ENCODE results near the gene AGMO. TPM values are rescaled to one million over a fixed set of nuclear protein-coding genes. Genes with fewer than 3 reads are reported as not detected.

AGMO gene
- total and polyA plus RNA-seq, 12 donors: 0.05 to 0.34 (median 0.15) TPM; not detected in 7

- Histone ChIP-seq H3K4me1 (replicated peaks in 1 of 2) (no peaks in the 10 kb centered on the region), H3K27me3 (no peaks in the 10 kb centered on the region), H3K36me3 (replicated peaks in 1 of 2) (no peaks in the 10 kb centered on the region), H3K27ac (no peak overlapping the region), H3K4me3 (no peak overlapping the region), H3K9me3 (replicated peaks in 1 of 3) (no peaks in the 10 kb centered on the region)
- 31 to 53% (median 44%) methylated on average over 3 of the region's 3 CpGs for WGBS, 4 donors
- intact Hi-C loops (cut with DNase I): no loop called here
- TF ChIP-seq CTCF (IDR thresholded peaks at IDR 0.05) (no peak), POLR2A (IDR thresholded peaks at IDR 0.05) (no peak)
- no peak for DNase-seq
These were observed 100.2 kb downstream of the AGMO start for GRCh38 chr7:15461576-15461975.

- TF ChIP-seq POLR2A (IDR thresholded peaks at IDR 0.05) (no peak), CTCF (IDR thresholded peaks at IDR 0.05) (no peak)
- H3K27me3 ChIP-seq: no peaks in the 10 kb centered on the region
- H3K4me3 ChIP-seq: no peak overlapping the region
- no peaks in the 10 kb centered on the region for H3K4me1 ChIP-seq (replicated peaks in 1 of 2)
- no peak for DNase-seq
- H3K36me3 ChIP-seq (replicated peaks in 1 of 2): no peaks in the 10 kb centered on the region
- no peaks in the 10 kb centered on the region for H3K9me3 ChIP-seq (replicated peaks in 1 of 3)
- WGBS, 4 donors: 49 to 62% (median 53%) methylated on average over 6 of the region's 6 CpGs
- intact Hi-C loops (cut with DNase I): no loop called here
- no peak overlapping the region for H3K27ac ChIP-seq
These were observed 102.7 kb downstream of the AGMO start for GRCh38 chr7:15459018-15459615.

- H3K27ac ChIP-seq: no peak overlapping the region
- WGBS, 4 donors: 66 to 75% (median 73%) methylated on average over 3 of the region's 3 CpGs
- no peaks in the 10 kb centered on the region for H3K36me3 ChIP-seq (replicated peaks in 1 of 2)
- TF ChIP-seq CTCF (IDR thresholded peaks at IDR 0.05) (no peak), POLR2A (IDR thresholded peaks at IDR 0.05) (no peak)
- H3K9me3 ChIP-seq (replicated peaks in 1 of 3): no peaks in the 10 kb centered on the region
- no peak overlapping the region for H3K4me3 ChIP-seq
- no peak for DNase-seq
- intact Hi-C loops (cut with DNase I): no loop called here
- H3K27me3 ChIP-seq: no peaks in the 10 kb centered on the region
- H3K4me1 ChIP-seq (replicated peaks in 1 of 2): no peaks in the 10 kb centered on the region
These were observed 103.5 kb downstream of the AGMO start for GRCh38 chr7:15457990-15458955.

GRCh38 chr7:15452670-15453069 is 109.1 kb downstream of the AGMO start:
- TF ChIP-seq CTCF (IDR thresholded peaks at IDR 0.05): no peak
- TF ChIP-seq POLR2A (IDR thresholded peaks at IDR 0.05): no peak
- H3K4me3 ChIP-seq: no peak overlapping the region
- H3K36me3 ChIP-seq (replicated peaks in 1 of 2): no peaks in the 10 kb centered on the region
- no peak overlapping the region for H3K27ac ChIP-seq
- WGBS, 4 donors: 83 to 87% (median 86%) methylated on average over 3 of the region's 3 CpGs
- intact Hi-C loops (cut with DNase I): no loop called here
- no peaks in the 10 kb centered on the region for H3K9me3 ChIP-seq (replicated peaks in 1 of 3)
- no peaks in the 10 kb centered on the region for H3K27me3 ChIP-seq
- no peaks in the 10 kb centered on the region for H3K4me1 ChIP-seq (replicated peaks in 1 of 2)
- DNase-seq: no peak
